HG03097 (cell line): ENCODE measurements around the gene NKAIN2.
"Not testable (repeated sequence)": the region's sequence is repeated elsewhere in the genome, so short reads cannot be mapped to it uniquely, and the experiment has no call there.

Experiments used
- ATAC-seq: cut with Tn5 transposase; IDR thresholded peaks from one replicate; pipeline ENCODE4 v1.9.1; 2021; ENCODE audit not compliant: unreplicated experiment, low FRiP score

The NKAIN2 gene

GRCh38 chr6:123888771-123889513, 85.3 kb downstream of the NKAIN2 start:
- ATAC-seq = no peak

GRCh38 chr6:123895346-123895745, 91.7 kb downstream of the NKAIN2 start:
- ATAC-seq = no peak

GRCh38 chr6:123895806-123896205, 92.1 kb downstream of the NKAIN2 start:
- ATAC-seq = no peak

DNA sequence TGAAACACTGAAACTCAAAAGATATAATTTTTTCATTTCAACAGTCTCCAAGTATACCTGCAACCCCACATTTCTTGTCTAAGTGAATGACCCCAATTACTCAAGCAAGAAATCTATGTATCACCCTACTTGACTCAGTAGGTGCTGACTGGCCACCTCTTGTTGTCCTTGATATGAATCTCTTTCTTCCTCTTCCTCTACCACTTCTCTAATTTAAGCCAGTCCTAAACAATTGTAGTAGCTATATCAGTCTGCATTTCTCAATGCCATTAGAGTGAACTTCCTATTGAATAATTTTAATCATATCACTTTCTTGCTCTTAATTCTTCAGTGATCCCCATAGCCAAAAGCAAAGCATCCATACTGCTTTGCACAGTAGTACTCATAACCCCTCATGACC, 93.2 kb downstream of the NKAIN2 start:
- no peak for ATAC-seq

- no peak for ATAC-seq
These were observed 94.3 kb downstream of the NKAIN2 start for GRCh38 chr6:123897965-123898364.

DNA sequence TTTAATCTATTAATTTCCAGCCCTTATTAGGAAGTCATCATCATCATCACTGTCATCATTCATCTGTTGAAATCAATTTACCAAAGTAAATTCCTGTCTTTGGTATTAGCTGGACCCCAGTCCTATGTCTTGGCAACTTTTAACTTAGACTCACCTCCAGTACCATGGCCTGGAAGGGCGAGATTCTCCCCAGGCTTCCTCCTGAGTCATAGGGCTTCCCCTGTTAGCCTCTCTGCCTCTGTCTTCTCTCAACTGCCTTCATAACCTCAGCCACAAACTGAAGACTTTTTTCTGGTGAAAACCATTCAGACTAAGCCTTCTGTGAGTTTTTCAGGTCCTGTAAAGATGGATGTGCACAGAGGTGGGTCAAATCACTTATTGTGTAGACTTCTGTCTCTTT, 95.0 kb downstream of the NKAIN2 start:
- no peak for ATAC-seq

DNA sequence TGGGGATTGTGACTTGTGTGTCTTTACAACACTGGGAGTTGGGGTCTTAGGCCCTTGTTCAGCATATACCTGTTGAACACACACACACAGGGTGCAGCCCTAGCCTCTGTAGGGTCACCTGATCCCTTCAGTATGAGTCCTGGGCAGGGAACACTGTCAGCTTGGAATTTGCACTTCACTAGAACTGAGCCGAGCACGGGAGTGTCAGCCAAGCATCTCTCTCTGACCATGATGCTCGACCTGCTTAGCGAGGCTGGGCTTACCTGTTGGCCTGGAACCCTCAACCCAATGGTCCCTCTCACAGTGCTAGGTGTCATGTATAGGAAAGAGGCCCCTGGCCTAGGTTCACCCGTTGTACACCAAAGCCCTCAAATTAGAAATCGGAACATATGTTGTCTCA, 96.1 kb downstream of the NKAIN2 start:
- ATAC-seq = no peak

DNA sequence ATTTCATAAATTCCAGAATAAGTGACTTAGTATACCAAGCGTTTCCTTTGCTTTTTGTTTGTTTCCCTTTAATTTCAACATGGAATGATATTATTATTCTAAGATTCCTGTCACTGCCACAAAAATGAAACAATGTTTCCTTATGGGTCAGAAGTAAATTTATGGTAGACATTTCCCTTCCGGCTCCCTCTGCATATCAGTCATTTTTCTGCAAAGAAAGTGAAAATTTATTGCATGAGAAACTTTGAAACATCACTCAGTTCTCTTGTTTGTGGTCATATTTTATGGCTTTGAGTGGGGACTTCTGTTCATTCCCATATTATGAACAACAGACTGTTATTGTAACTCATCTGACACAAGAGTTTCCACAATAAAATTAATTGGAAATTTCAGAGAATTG, 97.8 kb downstream of the NKAIN2 start:
- no peak for ATAC-seq

DNA sequence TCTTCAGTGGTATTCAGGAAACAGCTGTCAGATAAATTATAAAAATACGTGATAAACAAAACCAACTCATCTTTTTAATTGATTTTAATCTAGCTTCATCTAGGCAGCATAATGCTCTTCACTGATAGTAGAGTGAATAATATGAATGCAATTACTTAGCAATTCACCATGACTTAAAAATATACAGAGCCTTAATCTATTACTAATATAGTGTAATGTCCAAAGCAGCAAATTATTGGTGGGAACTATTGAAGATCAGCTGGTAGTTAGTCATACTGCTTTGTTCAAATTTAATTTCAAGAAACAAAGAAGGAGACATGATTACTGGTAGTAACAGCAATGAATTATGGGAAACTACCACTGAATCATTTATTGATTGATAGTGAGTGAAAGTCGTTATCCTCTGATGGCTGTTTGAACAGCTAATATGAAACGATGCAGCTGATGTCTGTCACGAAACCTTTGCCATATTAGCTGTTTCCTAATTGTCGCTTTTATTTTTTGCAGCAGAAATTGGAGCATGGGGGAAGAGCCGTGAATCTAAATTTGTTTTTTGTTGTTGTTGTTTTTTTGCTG, 99.2 kb downstream of the NKAIN2 start:
- no peak for ATAC-seq

GRCh38 chr6:123904228-123904627, 100.6 kb downstream of the NKAIN2 start:
- no peak for ATAC-seq

GRCh38 chr6:123908797-123909196, 105.1 kb downstream of the NKAIN2 start:
- ATAC-seq = no peak

GRCh38 chr6:123909989-123910388, 106.3 kb downstream of the NKAIN2 start:
- ATAC-seq = no peak

DNA sequence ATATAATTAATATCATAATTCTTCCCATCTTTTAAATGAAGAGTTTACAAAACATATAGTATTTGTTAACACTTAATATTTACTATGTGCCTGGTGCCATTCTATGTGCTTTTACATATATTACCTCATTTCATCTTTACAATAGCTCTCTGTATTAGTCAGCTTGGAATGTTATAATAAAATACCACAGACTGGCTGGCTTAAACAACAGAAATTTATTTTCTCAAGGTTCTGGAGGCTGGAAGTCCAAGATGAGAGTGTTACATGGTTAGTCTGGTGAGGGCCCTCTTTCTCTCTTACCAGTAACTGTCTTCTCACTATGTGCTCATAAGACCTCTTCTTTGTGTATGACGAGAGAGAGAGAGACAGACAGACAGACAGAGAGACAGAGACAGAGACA, 110.2 kb downstream of the NKAIN2 start:
- no peak for ATAC-seq

DNA sequence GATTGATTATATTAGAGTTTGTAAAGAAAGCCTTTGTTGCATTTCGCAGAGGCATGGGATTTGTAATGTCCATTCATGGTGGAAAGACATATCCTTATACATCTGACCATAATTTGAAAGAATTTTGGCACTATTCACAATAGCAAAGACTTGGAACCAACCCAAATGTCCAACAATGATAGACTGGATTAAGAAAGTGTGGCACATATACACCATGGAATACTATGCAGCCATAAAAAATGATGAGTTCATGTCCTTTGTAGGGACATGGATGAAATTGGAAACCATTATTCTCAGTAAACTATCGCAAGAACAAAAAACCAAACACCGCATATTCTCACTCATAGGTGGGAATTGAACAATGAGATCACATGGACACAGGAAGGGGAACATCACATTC, 119.7 kb downstream of the NKAIN2 start:
- not testable (repeated sequence) for ATAC-seq

GRCh38 chr6:123925350-123925749, 121.7 kb downstream of the NKAIN2 start:
- ATAC-seq = peak; percentile 99

DNA sequence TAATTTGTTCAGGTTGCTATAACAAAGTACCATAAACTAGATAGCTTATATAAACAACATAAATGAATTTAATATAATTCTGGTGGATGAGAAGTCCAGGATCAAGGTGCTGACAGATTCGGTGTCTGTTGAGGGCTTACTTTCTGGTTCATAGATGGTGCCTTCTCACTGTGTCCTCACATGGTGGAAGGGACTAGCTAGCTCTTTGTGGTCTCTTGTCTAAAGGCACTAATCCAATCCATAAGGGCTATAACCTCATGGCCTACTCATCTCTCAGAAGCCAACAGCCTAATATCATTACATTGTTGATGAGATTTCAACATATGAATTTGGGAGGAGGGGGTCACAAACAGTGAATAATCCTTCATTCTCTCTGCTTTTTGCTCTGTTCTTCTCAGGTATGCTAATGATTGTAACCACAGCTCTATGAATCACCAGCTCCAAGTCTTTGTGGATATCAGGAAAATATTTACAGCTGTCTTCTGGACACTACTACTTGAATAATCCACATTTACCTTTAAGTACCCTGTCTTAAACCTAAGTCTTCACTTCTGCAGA, 122.3 kb downstream of the NKAIN2 start:
- no peak for ATAC-seq

- ATAC-seq = no peak
These were observed 124.9 kb downstream of the NKAIN2 start for GRCh38 chr6:123928529-123928928.

DNA sequence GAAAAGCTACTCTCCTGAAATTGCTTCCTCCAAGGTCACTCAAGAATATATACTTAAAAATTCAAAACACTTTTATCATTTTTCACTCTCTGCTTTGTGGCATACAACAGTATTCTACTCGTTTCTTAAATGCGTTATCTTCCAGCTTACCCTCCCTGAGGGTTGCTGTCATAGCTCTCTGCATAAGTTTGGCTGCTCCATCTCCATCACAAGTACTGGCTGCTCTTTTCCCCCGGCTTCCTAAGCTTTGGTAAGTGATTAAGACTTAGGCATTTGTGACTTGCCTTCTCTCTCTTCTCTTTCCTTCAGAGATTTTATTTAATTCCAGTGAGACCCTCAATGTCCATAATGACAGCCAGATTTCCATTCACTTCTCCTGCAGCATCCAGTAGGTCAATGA, 128.3 kb downstream of the NKAIN2 start:
- no peak for ATAC-seq

- no peak for ATAC-seq
These were observed 136.9 kb downstream of the NKAIN2 start for GRCh38 chr6:123940551-123940950.

DNA sequence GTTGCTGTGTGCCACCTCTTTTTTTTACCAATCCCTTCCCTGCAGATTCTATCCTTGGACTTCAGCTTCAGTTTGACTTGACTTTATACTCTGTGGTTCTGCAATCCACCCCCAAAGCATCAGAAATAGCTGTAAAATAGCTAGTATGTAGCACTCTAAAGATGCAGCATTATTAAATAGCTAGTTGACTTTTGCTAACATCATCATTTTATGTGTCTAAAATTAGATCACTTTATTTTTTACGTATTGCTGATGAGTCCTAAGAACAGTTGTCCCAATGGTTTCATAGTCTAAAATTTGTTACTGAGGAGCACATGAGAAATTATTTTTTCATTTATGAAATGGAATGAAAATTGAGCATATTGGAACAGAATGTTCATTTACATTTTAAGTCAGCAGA, 138.2 kb downstream of the NKAIN2 start:
- ATAC-seq = no peak

DNA sequence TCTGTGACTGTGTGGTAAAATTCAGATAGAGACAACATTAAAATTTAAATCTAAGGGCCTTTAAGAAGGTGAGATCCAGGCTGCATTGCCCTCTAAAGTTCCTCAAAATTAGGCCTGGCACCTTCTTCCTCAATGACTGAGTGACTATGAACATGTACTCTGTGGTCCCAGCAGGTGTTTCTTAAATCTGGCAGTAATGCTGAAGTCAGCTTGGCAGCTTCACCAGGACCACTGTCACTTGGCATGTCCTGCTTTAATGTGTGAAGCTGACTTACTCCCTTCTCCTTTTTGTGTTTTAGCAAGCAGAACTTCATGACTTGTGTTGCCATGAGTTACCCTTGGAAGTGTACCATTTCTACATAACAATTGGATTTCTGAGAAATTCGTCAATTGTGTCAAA, 141.7 kb downstream of the NKAIN2 start:
- no peak for ATAC-seq

- ATAC-seq = no peak
These were observed 150.3 kb downstream of the NKAIN2 start for GRCh38 chr6:123953920-123954319.
